Astrocyte of the cerebellum (primary cell): Measurements from ENCODE around the gene HNRNPAB.

Experiments used
- DNase-seq: peaks from one replicate; pipeline ENCODE4 v3.0.0-alpha.2; 2011; ENCODE audit warnings: low read depth
- H3K4me3 ChIP-seq: 2 replicates; pipeline ENCODE4 v1.5.1; 2011; ENCODE audit warnings: mild to moderate bottlenecking, low read depth, low read length, moderate library complexity
- in situ Hi-C: cut with HindIII; loops from 2 replicates; pipeline ENCODE4 v1.10.0; 2017; ENCODE audit warnings: low sequenced_read_pairs
- TF ChIP-seq, protein P1 (sequence below): IDR thresholded peaks from 2 replicates; pipeline ENCODE4 v1.5.1; 2012; ENCODE audit warnings: low read length, low read depth, moderate library complexity, mild to moderate bottlenecking; ENCODE audit errors: missing control alignments

HNRNPAB gene

DNA sequence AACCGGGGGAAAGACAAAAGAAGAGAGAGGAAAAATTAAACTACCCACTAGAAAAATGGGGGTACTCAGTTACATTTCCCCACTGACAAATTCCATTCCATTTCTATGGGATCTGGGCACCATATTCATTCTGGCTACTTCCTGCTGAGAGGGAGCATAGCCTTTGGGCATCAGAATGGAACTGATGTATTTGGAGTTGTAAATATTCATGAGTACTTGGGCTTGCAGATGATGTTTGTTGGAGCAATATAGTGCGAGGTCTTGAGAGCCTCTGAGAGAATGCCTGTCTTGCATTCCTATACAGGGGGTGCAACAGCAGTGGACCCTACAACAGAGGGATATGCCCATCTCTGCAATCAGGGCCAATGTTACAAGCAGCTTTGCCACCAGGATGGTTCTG, 33.9 kb upstream of the HNRNPAB start:
- no peak for DNase-seq
- no peak overlapping the region for H3K4me3 ChIP-seq
- in situ Hi-C loops: no loop called here
- TF ChIP-seq, protein P1, sequence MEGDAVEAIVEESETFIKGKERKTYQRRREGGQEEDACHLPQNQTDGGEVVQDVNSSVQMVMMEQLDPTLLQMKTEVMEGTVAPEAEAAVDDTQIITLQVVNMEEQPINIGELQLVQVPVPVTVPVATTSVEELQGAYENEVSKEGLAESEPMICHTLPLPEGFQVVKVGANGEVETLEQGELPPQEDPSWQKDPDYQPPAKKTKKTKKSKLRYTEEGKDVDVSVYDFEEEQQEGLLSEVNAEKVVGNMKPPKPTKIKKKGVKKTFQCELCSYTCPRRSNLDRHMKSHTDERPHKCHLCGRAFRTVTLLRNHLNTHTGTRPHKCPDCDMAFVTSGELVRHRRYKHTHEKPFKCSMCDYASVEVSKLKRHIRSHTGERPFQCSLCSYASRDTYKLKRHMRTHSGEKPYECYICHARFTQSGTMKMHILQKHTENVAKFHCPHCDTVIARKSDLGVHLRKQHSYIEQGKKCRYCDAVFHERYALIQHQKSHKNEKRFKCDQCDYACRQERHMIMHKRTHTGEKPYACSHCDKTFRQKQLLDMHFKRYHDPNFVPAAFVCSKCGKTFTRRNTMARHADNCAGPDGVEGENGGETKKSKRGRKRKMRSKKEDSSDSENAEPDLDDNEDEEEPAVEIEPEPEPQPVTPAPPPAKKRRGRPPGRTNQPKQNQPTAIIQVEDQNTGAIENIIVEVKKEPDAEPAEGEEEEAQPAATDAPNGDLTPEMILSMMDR: no peak

GRCh38 chr5:178174456-178174855, 29.9 kb upstream of the HNRNPAB start:
- no peak overlapping the region for H3K4me3 ChIP-seq
- in situ Hi-C loops: no loop called here
- TF ChIP-seq, protein P1: no peak
- no peak for DNase-seq

GRCh38 chr5:178176791-178177190, 27.5 kb upstream of the HNRNPAB start:
- in situ Hi-C loops: no loop called here
- DNase-seq: no peak
- no peak overlapping the region for H3K4me3 ChIP-seq
- TF ChIP-seq, protein P1: no peak

DNA sequence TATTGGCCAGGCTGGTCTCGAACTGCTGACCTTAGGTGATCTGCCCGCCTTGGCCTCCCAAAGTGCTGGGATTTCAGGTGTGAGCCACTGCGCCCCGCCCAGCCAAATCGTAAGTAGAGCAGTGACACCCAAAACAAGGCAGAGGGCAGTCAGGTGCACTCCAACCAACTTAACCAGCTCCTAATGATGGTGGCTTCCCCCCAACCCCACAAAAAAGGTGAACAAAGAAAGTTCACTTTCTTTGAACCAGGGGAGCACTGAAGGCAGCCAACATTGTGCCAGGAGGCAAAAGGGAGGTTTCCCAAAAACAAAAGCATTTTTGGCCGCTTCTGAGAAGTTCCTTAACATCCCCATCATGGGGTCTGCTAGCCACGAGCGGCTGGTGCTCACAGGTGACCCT, 26.8 kb upstream of the HNRNPAB start:
- TF ChIP-seq, protein P1: no peak

DNA sequence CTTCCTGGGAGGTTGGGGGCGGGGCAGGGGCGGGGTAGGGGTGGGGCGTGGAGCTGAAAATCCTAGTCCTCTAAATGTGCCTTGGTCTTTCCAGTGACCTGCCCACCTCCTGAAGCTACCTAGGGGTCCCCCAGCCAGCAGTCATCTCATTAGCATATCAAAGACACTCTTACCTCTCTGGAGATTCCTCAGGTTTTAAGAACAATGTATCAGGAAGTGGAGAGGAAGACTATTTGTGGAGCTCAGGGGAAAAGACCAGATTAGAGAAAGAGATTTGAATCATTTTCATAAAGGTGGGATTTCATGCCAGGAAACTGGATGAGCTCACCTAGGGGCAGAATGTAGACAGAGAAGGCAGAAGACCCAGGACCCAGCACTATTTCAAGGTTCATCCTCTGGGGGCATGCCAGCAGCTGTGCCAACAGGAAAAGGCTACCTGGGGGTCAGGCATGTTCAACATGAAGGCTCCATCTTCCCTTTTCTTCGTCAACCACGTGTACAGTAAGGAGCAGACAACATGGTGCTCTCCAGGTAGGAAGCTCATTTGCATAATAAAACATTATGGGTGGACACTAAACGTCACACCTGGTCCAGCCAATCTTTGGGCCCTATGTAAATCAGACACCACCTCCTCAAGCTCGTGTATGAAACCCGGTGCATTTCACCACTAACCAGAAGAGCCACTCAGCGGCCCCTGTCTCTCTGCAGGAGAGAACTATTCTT, 24.0 kb upstream of the HNRNPAB start:
- TF ChIP-seq, protein P1: no peak
- in situ Hi-C loops: no loop called here
- no peak overlapping the region for H3K4me3 ChIP-seq
- no peak for DNase-seq

More for the DNA sequence above, 26.8 kb upstream of the HNRNPAB start:
- DNase-seq: no peak
- in situ Hi-C loops: no loop called here
- H3K4me3 ChIP-seq: no peak overlapping the region

DNA sequence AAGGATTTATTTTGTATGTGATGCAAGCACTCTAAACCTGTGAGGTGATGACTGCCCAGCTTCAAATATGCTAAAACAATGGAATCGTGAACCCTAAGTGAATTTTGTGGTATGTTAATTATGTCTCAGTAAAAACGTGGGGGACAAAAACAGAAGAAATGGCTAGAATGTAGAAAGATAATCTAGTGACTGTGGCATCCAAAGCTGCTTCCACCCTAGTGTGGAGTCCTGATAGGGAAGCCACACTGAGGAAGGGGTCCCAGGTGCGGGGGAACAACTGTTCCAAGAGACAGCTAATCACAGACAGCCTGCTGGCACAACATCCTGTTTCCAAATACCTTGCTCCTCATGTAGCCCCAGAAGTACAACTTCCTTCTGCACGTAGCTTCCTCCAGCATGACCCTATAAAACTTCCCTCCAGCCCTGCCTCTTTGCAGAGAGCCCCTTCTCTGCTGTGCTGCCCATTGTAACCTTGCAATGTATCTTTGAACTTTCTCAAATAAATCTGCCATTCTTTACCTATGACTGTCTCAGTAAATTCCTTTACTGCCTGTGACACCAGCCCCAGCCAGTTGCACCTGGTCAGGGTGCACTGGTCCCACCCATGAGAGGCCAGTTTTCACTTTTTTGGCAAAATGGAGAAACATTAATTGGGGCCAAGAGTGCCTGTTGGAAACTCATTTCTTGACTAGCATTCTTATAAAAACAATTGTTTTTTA, 22.0 kb upstream of the HNRNPAB start:
- H3K4me3 ChIP-seq: no peak overlapping the region
- DNase-seq: no peak
- TF ChIP-seq, protein P1: no peak
- in situ Hi-C loops: no loop called here
